Upper lobe of left lung (tissue), 4 donors: ENCODE results near the gene TMEM116.

Experiments used
- EP300 ChIP-seq, 4 donors: sonication (generic); formaldehyde crosslinking; IDR thresholded peaks; one replicate each; pipeline ENCODE4 v1.5.1; 2017; ENCODE audit warnings: antibody characterized with exemption in 4 of 4, control low read depth in 2 of 4
- TF ChIP-seq, protein P1 (sequence below), 6 experiments: fragments of 450-650 bp in 4 of 6; fragments of 200-600 bp in 2 of 6; sonication (generic) in 2 of 6; IDR thresholded peaks; one replicate each; pipeline ENCODE4 v1.5.1; 2016 to 2019; ENCODE audit warnings: antibody characterized with exemption in 6 of 6

DNA sequence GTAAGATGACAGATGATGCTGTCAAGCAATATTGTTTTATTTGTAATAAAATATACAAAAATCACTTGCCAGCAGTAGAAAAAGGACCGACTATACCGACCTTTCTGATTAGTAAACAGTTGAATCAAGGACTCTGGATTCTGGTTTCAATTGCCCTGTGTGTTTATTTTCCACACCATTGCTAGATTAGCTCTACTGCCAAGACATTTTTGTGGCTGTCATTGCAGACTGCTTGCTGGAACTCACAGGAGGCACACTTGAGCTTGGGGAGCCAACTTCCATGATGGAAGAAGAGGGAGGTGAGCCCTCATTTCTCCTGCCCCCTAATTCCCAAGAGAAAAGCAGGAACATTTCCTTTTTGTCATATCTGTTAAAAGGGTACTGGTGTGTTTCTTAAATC, 119.7 kb downstream of the TMEM116 start:
- TF ChIP-seq, protein P1, sequence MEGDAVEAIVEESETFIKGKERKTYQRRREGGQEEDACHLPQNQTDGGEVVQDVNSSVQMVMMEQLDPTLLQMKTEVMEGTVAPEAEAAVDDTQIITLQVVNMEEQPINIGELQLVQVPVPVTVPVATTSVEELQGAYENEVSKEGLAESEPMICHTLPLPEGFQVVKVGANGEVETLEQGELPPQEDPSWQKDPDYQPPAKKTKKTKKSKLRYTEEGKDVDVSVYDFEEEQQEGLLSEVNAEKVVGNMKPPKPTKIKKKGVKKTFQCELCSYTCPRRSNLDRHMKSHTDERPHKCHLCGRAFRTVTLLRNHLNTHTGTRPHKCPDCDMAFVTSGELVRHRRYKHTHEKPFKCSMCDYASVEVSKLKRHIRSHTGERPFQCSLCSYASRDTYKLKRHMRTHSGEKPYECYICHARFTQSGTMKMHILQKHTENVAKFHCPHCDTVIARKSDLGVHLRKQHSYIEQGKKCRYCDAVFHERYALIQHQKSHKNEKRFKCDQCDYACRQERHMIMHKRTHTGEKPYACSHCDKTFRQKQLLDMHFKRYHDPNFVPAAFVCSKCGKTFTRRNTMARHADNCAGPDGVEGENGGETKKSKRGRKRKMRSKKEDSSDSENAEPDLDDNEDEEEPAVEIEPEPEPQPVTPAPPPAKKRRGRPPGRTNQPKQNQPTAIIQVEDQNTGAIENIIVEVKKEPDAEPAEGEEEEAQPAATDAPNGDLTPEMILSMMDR (IDR thresholded peaks at IDR 0.05), result no peak
- no peak for TF ChIP-seq EP300 (IDR thresholded peaks at IDR 0.05)
